ENCODE results near the gene MYCN.
"Not testable (repeated sequence)": the region's sequence is repeated elsewhere in the genome, so short reads cannot be mapped to it uniquely, and the experiment has no call there.

Gene MYCN

DNA sequence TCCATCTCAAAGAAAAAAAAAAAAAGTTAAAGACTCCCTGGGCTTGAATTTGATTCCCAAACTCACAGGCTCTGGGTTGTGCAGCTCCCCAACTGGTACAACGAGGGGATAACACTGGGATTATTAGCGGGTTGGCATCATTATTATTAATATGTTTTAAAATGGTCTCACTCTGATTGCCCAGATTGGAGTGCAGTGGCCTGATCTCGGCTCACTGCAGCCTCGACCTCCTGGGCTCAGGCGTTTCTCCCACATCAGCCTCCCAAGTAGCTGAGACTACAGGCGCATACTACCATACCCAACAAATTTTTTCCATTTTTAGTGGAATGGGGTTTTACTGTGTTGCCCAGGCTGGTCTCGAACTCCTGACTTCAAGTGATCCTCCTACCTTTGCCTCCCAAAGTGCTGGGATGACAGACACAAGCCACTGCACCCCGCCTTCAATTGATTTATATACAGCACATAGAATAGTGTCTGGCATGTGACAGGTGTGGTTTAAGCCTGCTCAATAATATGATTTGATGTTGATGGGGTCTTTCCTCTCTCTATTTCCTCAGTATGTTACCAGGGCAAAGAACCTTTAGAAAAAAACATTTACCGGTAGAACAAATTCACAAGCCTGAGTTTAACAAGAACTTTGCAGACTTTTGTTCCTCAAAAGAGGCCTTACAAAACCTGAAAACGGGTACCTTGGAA is 12.2 kb downstream of the MYCN start:
- no peak for TF ChIP-seq ZNF274 (IDR thresholded peaks at IDR 0.05; ENCODE audit: low read depth, low read length)
- no peak overlapping the region for H3K4me3 ChIP-seq (ENCODE audit: low read length)

DNA sequence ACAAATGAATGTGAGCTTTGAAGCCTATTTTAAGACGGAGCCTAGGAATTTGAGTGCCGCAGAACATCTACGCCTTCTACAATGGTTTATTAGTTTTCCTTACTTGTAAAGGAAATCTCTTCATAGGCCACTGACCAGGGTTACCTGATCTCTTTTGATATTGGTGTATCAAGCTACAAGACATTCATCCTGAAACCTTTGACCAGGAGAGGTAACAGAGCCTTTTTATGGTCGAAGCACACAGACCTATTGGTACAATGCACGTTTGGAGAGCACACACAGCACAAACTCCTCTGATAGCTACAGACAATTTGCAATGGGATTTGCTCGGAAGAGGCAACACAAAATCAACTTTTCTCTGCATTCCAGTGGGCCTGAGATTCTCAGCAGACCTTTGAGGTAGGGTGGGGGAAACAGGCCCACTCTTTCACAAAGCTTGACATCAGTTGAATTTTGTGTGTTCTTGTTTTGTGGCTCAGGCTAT is 12.8 kb downstream of the MYCN start:
- no peak overlapping the region for H3K4me3 ChIP-seq (ENCODE audit: low read length)
- TF ChIP-seq ZNF274 (IDR thresholded peaks at IDR 0.05; ENCODE audit: low read depth, low read length): no peak

DNA sequence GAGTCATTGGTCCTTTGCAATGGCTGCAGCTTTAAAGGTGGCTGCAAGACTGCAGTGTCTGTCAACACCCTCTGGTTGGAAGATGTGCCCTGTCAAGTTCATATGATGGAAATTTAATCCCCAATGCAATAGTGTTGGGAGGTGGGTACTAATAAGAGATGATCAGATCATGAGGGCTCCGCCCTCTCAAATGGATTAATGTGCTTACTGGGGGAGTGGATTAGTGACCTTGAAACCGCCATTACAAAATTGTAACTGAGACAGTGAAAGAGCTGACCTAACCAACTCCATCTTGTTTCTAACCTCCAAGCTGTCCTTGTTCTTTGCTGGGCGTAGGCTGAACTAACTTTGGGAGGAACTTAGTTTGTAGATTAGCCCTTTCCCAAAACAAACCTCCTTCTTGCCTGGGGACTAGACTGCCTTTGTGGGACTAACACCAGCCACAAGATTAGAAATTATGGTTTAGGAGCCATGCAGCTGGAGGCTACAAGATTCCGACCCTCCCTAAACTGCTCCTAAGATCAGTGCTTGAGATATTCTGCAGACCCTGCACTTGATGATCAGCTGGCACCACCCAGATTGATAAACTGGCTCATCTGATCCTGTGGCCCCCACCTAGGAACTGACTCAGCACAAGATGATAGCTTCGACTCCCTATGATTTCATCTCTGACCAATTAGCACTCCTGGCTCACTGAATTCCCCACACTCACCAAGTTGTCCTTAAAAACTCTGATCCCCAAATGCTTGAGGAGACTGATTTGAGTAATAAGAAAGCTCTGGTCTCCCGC is 13.7 kb downstream of the MYCN start:
- no peak for TF ChIP-seq ZNF274 (IDR thresholded peaks at IDR 0.05; ENCODE audit: low read depth, low read length)
- H3K4me3 ChIP-seq (ENCODE audit: low read length): no peak overlapping the region

DNA sequence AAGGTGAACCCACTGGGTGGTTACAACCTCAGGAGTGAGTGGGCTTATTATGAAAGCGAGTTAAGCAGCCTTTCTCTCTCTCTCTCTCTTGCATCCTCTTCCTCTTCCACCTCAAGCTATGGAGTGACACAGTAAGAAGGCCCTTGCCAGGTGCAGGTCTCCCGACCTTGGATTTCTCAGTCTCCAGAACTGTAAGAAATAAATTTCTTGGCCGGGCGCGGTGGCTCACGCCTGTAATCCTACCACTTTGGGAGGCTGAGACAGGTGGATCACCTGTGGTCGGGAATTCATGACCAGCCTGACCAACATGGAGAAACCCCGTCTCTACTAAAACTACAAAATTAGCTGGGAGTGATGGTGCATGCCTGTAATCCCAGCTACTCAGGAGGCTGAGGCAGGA is 14.4 kb downstream of the MYCN start:
- no peak for TF ChIP-seq ZNF274 (IDR thresholded peaks at IDR 0.05; ENCODE audit: low read depth, low read length)
- no peak overlapping the region for H3K4me3 ChIP-seq (ENCODE audit: low read length)

DNA sequence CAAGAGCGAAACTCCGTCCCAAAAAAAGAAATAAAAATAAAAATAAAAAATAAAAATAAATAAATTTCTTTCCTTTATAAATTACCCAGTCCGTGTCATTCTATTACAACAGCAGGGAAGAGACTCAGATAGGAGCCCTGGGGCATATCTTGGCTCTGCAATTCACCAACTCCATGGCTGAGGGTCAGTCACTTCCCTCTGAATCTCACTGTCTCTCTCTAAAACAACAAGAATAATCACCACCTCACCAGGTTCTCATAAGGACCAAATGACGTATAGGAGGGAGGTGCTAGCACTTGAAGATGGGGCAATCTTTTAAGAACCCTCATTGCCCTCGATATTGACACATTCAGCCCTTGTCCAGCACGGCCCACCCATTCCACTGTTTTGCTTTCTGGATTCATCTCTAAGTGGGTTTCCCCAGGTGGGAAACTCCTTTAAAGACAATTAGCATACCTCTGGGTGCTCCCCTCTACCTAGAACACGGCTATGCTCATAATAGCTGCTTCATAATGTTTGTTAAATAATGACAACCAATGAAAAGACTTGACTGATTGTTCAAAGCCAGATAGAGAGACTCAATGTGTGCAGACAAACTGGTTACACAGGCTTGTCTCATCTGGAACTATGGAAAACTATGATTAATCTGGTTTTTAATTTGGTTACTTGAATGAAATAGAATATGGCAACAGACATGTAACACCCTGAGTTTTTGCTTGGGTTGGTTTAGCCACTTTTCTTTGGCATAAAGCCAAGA is 15.1 kb downstream of the MYCN start:
- no peak overlapping the region for H3K4me3 ChIP-seq (ENCODE audit: low read length)
- TF ChIP-seq ZNF274 (IDR thresholded peaks at IDR 0.05; ENCODE audit: low read depth, low read length): no peak

DNA sequence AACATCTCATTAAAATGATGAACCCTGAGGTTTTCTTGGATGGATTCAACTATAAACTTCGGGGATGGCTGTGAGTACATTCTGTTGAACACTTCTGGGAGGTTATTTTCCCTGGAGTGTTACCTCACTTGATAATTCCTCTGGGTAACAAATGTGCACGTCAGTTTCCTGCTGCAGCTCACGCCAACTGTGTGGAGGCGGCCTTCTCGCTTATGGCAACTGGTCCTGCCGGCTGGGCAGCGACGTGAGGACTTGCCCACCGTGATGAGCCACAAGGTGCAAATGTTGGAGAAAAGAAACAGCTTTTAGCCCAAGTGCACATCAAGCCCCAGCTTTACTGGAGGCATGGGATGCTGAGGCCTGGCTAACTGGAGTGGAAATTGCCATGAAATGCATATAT is 15.9 kb downstream of the MYCN start:
- TF ChIP-seq ZNF274 (IDR thresholded peaks at IDR 0.05; ENCODE audit: low read depth, low read length): no peak
- H3K4me3 ChIP-seq (ENCODE audit: low read length): no peak overlapping the region

DNA sequence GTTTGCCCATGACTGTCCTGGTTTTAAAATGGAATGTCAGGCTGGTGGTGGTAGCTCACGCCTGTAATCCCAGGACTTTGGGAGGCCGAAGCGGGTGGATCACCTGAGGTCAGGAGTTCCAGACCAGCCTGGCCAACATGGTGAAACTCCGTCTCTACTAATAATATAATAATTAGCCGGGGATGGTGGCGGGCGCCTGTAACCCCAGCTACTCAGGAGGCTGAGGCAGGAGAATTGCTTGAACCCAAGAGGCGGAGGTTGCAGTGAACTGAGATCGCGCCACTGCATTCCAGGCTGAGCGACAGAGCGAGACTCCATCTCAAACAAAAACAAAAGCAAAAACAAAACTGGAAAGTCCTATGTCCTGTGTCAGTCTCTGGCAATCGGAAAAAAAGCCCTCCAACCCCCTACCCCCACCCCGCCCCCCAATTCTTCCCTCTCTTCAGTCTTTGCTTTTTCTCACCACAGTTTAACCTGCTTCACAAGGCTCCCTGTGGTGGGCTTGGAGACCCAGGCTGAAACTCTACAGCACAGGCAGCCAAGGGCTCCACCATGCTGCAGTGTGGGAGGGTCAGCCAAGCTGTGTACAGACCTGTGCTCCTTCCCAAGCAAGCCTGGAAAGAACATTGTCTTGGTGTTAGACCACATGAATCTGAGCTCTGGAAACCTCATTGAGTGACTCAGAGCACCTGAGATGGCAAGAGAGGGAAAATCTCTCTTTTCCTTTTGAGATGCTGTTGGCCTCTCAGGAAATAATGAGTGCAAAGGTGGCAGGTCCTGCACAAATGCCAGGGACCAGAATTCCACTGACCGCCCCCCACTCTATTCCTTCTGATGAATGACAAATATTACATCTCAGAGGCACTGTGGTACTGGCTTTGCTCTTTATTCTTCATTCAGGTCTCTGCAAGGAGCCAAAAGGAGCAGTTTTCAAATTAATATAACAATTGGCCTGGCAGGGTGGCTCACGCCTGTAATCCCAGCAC is 16.7 kb downstream of the MYCN start:
- TF ChIP-seq ZNF274 (IDR thresholded peaks at IDR 0.05; ENCODE audit: low read depth, low read length): no peak
- no peak overlapping the region for H3K4me3 ChIP-seq (ENCODE audit: low read length)

DNA sequence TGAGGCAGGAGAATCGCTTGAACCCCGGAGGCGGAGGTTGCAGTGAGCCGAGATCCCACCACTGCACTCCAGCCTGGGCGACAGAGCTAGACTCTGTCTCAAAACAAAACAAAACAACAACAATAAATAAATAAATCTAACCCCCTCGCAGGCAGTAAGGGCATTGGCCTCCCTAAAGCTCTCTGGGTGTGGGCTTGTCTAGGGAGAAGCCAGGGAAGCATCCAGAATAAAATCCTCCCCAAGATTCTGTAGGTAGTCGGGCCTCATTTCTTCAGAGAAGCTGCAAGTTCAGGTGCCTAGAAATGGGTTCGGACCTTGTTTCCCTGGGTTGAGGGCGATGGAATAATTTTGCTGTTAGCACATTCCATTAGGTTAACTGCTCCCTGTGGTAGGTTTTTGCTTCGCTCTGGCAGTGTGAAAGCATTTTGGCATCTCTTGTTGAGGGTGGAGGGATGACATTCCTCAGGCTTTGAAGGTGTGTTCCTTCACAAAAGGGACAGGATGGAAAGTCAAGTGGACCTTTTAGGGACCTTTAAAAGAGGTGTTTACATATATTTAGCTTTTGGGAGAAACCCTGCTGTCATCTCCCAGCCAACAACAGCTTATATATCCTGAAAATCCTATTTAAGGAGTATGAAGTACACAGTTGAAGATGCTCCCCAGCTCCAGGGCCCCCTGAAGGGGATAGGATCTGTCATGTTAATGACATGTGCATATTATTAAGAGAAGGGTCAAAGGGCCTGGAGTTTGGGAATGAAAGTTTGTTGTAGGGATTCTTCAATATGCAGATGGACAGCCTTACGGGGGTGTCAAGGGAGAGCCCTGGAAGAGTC is 17.7 kb downstream of the MYCN start:
- H3K4me3 ChIP-seq (ENCODE audit: low read length): no peak overlapping the region
- no peak for TF ChIP-seq ZNF274 (IDR thresholded peaks at IDR 0.05; ENCODE audit: low read depth, low read length)

DNA sequence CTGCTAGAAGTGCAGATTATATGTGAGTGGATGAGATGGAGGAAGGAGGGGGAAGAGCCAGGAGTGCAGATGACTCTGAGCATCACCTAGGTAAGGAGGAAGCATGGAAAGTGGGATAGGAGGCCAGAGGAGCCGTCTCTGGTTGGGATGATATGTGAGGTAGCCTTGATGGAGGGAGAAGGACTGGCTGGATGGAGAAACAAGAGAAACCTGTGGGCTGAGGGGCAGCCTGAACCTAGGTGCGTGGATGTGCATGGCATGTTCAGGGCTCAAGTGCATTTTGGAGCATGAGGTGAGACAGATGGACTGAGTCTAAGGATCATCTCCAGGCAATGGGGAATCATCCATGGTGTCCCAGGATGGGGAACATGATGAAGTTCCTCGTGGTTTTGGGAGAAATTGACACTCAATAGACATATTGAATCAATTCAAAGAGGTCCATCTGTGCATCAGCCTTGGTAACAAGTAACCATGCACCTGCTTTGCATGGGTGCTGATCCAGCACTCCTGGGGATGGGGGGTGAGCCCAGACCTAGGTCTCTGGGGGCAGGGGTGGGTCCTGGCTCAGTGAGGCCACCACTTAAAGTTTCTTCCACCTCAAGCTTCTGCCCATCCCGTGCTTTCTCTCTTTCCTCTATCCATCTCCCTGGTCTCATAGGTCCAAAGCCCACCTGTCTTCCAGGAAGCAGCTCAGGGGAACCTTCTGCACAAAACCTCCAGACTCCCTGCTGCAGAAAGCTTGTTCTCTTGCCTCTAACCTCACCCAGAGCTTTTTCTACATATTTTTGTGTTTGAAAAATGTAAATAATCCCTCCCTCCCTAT is 19.2 kb downstream of the MYCN start:
- no peak for TF ChIP-seq ZNF274 (IDR thresholded peaks at IDR 0.05; ENCODE audit: low read depth, low read length)
- H3K4me3 ChIP-seq (ENCODE audit: low read length): no peak overlapping the region

DNA sequence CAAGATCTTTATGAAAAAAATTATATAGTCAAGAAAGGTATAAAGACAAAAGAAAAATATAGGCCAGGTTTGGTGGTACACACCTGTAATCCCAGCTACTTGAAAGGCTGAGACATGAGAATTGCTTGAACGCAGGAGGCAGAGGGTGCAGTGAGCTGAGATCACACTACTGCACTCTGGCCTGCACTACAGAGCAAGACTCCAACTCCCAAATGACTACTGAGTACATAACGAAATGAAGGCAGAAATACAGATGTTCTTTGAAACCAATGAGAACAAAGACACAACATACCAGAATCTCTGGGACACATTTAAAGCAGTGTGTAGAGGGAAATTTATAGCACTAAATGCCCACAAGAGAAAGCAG is 19.8 kb downstream of the MYCN start:
- not testable (repeated sequence) for H3K4me3 ChIP-seq (ENCODE audit: low read length)

DNA sequence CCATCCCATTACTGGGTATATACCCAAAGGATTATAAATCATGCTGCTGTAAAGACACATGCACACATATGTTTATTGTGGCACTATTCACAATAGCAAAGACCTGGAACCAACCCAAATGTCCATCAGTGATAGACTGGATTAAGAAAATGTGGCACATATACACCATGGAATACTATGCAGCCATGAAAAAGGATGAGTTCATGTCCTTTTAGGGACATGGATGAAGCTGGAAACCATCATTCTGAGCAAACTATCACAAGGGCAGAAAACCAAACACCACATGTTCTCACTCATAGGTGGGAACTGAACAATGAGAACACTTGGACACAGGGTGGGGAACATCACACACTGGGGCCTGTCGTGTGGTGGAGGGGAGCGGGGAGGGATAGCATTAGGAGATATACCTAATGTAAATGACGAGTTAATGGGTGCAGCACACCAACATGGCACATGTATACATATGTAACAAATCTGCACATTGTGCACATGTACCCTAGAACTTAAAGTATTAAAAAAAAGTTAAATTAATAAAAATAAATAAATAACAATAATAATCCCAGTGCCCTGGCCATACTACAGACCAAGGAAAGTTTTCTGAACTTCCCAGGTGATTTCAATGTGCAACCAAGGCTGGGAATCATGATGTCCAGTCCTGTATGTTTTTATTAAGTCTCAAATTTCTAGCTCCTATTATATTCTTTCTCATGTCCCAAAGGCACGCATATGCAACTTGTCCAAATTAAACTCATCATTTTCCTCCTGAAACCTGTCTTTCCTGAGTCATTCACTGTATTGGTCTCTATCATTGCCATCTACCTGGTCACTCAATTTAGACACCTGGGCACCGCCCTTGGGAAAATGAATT is 23.0 kb downstream of the MYCN start:
- not testable (repeated sequence) for H3K4me3 ChIP-seq (ENCODE audit: low read length)

Measured in GM08714 (cell line).